Panc1 (cell line): ENCODE data around the gene LRRC41.

Experiments
- POLR2AphosphoS5 ChIP-seq: IDR thresholded peaks from 2 replicates; pipeline ENCODE4 v1.6.1; 2012; ENCODE audit warnings: mild to moderate bottlenecking, low read depth, low read length, moderate library complexity
- SIN3A ChIP-seq: IDR thresholded peaks from 2 replicates; pipeline ENCODE4 v1.6.1; 2012; ENCODE audit warnings: low read depth, mild to moderate bottlenecking, low read length, moderate library complexity, borderline replicate concordance; ENCODE audit not compliant: insufficient read depth
- TCF7L2 ChIP-seq: IDR thresholded peaks from 2 replicates; pipeline ENCODE4 v1.6.1; 2011; ENCODE audit warnings: mild to moderate bottlenecking, low read depth, low read length, inconsistent platforms
- TF ChIP-seq, protein P1 (sequence below): fragments of 450-650 bp; IDR thresholded peaks from 2 replicates; pipeline ENCODE4 v1.5.1; 2017; ENCODE audit warnings: mild to moderate bottlenecking
- TF ChIP-seq, protein P2 (sequence below), 2 experiments: IDR thresholded peaks; 2 replicates each; pipeline ENCODE4 v1.6.1; 2011 to 2012; ENCODE audit warnings: low read depth in 2 of 2, control low read depth in 1 of 2, low read length in 1 of 2, mild to moderate bottlenecking in 1 of 2, moderate library complexity in 1 of 2; ENCODE audit not compliant: insufficient read depth in 1 of 2

DNA sequence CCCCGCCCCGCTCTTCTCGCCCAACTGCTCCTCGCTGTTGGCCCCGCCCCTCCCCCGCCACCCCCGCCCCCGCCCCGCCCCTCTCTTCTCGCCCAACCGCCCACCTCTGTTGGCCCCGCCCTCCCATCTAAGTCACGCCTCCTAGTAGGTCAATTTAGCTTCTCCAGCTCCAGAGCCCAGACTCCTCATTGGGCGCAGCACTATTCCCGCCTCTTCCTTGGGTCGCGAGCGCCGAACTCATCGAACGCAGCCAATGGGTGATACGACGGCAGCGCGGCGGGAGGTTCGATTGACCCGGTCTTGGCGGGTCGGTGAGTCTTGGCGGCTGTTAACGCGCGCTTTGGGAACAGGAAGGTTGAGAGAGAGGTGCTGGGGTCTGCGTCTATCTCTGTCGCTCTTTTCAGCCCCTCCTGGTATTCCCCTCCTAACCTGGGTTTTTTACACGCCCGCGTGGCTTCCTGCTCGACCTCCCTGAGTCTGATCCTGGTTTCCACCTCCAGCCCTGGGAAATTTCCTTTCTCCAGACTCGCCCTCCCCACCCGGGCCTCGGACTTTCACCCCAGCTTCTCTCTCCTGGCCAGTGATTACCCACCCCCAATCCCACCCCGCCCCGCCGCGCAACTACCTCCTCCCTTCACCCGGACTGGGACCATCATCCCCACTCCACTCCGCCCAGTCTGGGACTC, 55.8 kb downstream of the LRRC41 start, which contains the start of gene RAD54L:
- TF ChIP-seq, protein P1, sequence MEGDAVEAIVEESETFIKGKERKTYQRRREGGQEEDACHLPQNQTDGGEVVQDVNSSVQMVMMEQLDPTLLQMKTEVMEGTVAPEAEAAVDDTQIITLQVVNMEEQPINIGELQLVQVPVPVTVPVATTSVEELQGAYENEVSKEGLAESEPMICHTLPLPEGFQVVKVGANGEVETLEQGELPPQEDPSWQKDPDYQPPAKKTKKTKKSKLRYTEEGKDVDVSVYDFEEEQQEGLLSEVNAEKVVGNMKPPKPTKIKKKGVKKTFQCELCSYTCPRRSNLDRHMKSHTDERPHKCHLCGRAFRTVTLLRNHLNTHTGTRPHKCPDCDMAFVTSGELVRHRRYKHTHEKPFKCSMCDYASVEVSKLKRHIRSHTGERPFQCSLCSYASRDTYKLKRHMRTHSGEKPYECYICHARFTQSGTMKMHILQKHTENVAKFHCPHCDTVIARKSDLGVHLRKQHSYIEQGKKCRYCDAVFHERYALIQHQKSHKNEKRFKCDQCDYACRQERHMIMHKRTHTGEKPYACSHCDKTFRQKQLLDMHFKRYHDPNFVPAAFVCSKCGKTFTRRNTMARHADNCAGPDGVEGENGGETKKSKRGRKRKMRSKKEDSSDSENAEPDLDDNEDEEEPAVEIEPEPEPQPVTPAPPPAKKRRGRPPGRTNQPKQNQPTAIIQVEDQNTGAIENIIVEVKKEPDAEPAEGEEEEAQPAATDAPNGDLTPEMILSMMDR, result no peak
- TF ChIP-seq POLR2AphosphoS5 (peak; percentile 94), TCF7L2 (no peak), SIN3A (peak; percentile 100)
- TF ChIP-seq, protein P2, sequence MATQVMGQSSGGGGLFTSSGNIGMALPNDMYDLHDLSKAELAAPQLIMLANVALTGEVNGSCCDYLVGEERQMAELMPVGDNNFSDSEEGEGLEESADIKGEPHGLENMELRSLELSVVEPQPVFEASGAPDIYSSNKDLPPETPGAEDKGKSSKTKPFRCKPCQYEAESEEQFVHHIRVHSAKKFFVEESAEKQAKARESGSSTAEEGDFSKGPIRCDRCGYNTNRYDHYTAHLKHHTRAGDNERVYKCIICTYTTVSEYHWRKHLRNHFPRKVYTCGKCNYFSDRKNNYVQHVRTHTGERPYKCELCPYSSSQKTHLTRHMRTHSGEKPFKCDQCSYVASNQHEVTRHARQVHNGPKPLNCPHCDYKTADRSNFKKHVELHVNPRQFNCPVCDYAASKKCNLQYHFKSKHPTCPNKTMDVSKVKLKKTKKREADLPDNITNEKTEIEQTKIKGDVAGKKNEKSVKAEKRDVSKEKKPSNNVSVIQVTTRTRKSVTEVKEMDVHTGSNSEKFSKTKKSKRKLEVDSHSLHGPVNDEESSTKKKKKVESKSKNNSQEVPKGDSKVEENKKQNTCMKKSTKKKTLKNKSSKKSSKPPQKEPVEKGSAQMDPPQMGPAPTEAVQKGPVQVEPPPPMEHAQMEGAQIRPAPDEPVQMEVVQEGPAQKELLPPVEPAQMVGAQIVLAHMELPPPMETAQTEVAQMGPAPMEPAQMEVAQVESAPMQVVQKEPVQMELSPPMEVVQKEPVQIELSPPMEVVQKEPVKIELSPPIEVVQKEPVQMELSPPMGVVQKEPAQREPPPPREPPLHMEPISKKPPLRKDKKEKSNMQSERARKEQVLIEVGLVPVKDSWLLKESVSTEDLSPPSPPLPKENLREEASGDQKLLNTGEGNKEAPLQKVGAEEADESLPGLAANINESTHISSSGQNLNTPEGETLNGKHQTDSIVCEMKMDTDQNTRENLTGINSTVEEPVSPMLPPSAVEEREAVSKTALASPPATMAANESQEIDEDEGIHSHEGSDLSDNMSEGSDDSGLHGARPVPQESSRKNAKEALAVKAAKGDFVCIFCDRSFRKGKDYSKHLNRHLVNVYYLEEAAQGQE (IDR thresholded peaks at IDR 0.05; ENCODE audit: insufficient read depth in 1 of 2, low read depth in 2 of 2, low read length in 1 of 2), result peak in 1 of 2 experiments; percentile 48; a peak in 1 of 4 replicates
